HG03469 (cell line): ENCODE results near the gene EPHB2.
"Not testable (repeated sequence)": the region's sequence is repeated elsewhere in the genome, so short reads cannot be mapped to it uniquely, and the experiment has no call there.

Experiments used
- ATAC-seq: cut with Tn5 transposase; IDR thresholded peaks from one replicate; pipeline ENCODE4 v1.9.1; 2021; ENCODE audit warnings: mild to moderate bottlenecking, moderate library complexity, moderate number of reproducible peaks; ENCODE audit not compliant: unreplicated experiment

Gene EPHB2

DNA sequence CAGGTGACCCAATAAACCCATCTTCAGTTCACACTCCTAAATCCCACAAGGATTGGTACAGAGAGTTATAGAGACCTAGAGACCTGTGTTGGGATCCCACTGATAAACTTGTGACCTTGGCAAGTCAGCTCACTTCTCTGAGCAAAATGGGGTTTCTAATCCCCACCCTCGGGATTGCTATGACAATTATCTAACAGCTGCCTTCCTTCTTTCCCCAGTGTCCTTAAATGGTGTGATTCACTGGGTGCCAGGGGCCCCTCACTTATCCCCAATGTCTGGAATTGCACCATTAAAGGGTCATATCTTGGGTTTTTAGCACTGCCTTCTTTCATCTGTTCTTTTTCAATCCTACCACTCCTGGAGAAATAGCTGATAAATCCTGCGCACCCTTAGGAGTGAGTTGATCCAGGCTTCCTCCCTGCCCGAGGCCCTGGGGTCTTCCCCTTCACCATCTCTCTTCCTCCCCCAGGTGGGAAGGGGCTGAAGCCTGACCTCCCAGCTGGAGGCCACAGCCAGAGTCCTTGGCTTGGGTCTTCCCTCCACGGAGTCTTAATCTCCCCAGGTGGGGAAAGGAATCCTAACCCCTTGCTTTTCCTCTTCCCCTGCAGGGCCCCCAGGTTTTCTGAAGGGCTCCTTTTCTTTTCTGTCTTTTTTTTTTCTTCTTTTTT, 222.3 kb downstream of the EPHB2 start:
- no peak for ATAC-seq

DNA sequence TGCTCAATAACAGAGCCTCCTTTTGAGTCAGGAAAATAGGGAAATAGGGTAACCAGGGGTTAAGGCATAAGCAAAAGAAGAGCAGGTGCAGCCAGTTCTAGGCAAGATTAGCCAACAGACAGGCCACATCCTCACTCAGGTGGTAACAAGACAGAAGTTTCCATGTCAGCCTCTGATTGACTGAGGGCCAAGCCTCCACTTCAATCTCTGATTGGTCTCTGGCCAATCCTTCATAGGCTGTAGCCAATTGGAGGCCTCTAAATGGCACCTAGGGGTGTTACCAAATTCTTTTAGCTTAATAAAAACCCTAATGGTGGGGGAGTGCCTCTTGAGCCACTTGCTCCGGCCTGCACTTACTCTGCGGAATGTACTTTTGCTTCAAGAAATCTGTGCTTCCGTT, 224.8 kb downstream of the EPHB2 start:
- ATAC-seq: no peak

DNA sequence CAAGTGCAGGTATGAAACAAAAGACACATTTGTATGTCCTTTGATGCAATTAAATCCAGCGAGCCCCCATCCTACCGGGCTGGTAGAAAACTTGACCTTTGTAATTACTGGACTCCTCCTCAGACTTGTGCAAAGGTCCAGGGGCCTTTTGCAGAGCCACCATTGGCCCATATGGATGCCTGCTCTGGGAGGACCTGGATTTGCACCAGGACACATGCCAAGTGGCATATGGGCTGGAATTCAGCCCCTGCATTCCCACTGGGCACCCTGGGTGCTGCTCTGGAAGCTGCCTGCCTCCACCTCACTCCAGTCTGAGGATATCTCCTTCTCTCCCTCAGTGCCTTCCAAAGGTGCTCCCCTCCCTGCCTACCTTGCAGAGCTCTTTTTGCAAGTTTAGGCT, 226.0 kb downstream of the EPHB2 start:
- ATAC-seq: no peak

DNA sequence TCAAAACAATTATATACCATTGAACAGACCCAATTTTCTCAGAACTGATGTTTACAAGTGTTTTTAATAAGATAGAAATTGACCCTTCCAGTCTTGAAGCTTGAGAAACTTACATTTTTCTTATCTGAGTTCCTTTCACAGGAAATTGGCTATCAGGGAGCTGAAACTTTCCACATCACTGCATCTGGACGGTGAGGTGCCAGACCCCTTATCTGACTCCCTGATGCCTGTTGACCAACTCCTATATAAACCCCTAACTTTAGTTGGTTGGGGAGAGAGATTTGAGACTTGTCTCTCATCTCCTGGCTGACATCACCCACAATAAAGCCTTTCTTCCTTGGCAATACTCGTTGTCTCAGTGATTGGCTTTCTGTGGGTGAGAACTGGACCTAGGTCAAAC, 230.6 kb downstream of the EPHB2 start:
- no peak for ATAC-seq

DNA sequence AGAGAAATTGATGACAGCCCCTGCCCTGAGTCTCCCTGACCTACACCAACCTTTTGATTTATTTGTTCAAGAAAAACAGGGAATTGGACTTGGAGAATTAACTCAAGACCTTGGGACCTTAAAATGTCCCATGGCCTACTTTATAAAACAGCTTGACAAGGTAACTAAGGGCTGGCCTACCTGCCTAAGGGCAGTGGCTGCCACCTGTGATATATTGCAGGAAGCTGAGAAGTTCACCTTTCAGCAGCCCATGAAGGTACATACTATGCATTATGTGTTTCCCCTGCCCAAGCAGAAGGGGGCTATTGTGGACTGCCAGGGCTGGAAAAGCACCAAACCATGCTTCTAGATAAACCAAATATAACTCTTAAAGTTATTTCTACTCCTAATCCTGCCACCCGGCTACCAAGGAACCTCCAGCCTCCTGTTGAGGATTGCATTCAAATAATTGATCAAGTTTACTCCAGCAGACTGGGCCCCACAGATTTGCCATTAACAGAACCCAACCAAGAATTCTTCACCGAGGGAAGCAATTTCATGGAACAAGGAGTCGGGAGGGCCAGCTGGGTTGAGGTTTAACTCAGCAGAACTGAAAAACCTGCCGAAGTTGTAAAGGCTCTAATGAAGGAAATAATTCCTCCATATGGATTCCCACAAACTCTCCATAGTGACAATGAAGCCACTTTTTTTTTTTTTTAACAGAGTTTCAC, 233.9 kb downstream of the EPHB2 start:
- ATAC-seq: no peak

DNA sequence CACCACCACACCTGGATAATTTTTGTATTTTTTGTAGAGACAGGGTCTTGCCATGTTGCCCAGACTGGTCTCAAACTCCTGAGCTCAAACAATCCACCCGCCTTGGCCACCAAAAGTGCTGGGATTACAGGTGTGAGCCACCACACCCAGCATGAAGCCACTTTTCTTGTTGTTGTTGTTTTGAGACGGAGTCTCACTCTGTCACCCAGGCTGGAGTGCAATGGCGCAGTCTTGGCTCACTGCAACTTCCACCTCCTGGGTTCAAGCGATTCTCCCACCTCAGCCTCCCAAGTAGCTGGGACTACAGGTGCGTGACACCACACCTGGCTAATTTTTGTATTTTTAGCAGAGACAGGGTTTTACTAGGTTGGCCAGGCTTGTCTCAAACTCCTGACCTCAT, 234.5 kb downstream of the EPHB2 start:
- ATAC-seq: not testable (repeated sequence)

DNA sequence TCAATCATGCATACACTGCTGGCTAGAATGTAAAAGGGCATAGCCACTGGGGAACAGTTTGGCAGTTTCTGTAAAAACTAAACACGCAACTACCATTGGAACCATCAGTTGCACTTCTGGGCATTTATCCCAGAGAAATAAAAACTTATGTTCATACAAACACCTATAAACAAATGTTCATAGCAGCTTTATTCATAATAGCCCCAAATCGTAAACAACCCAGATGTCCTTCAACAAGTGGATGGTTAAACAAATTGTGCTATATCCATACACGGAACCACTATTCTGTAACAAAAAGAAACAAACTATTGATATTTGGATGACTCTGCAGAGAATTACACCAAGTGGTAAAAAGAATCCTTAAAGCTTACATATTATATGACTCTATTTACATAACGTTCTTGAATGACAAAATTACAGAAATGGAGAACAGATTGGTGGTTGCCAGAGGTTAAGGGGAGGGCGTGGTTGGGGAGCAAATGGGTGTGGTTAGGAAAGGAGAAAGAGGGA, 239.2 kb downstream of the EPHB2 start:
- ATAC-seq: no peak

DNA sequence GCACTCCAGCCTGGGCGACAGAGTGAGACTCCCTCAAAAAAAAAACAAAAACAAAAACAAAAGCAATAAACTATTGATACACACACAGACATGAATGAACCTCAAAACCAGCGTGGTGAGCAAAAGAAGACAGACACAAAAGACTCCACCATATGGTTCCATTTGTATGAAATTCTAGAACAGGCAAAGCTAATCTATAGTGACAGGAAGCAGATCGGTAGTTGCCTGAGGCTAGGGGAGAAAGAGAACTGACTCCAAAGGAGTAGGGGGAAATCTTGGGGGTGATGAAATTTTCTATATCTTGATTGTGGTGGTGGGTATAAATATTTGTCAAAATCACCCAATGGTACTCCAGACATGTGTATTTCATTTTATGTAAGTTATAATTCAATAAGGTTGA, 241.2 kb downstream of the EPHB2 start:
- ATAC-seq: no peak

DNA sequence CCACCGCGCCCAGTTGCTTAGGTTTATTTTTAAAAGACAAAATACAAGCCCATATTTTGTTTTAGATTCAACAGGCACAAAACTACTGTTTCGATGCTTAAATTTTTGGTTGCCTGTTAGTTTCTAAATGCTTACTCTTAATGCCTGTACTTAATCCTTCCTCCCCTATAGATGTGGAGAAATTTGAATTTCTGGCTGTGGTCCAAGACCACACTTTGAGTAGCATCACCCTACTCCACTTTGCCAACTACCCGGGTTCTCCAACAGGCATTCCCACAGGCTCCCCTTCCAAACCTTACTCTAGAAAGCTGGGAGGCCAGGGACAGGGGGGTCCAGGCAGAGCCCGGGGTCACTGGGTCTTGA, 242.0 kb downstream of the EPHB2 start:
- ATAC-seq: no peak

DNA sequence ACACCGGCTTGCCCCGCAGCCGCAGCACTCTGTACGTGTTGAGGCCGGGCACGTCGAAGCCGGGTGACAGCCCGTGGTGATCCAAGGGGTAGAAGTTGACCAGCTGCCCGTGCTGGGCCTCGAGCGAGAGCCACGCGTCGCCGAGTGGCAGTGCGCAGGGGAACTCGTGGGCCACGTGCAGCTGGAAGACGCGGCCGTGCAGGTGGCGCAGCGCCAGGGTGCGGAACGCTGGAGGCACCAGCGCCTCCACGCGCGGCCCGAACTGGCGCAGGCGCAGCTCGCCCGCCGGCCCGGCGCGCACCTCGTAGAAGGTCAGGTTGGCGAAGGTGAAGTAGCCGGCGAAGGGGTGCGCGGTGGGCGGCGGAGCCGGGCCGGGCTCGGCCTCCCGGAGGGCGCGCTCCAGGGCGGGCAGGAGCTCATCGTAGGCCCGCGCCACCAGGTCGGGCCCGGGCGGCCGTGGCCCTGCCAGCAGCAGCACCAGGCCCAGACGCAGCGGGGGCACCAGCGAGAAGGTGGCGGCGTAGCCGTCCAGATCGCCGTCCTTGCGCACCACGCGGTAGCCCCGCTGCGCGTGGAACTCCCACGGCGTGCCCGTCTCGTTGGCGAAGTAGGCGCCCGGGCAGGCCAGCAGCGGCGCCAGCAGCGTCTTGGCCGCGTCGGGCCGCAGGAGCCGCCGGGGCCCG, 242.6 kb downstream of the EPHB2 start:
- ATAC-seq: no peak

DNA sequence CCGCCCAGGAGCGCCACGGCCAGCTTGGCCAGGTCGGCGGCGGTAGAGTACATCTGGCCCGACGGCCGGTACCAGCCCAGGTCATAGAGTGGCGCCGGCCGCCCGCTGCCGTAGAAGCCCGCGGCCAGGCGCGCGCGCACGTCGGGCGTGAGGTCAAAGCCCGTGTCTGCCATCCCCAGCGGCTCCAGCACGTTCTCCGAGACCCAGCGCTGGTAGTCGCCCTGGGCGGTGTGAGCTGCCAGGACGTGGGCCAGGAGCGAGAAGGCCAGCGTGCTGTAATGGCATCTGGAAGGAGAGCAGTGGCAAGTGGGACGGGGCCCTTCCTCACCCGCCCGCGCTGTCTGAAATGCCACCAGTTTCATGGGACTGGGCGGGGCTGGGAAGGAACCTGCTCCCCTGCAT, 243.1 kb downstream of the EPHB2 start:
- ATAC-seq: no peak

DNA sequence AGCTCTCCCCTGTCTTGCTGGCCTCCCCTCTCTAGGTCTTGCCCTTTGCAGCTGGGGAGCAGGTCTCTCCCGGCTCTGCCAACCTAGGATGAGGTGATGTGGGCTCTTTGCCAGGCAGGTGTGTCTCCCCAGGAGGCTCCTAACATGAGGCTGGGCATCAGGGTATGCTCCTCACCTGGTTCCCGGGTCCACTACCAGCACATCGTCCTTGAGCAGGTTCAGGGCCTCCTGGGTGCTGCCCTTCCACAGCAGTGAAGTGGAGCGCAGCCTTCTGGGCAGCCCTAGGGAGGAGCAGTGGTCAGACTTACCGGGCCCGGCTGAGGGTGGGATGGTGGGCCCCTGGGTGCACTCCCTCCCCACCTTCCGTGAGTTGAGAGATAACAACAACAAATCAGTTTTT, 244.5 kb downstream of the EPHB2 start:
- no peak for ATAC-seq

DNA sequence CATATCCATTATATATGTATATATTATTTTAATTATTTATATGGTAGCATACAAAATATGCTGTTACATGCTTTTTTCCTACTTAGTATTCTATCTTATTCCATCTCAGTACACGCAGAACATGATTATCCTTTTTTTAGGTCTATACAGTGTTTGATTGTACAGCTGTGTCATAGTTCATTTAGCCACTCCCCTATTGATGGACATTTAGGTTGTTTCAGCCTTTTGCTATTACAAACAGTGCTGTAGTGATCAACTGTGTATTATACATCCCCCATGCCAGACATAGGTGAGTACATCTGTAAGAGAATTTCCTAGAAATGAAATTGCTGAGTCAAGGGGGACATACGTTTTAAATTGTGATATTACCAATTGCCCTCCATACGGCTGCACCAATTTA, 246.4 kb downstream of the EPHB2 start:
- no peak for ATAC-seq

DNA sequence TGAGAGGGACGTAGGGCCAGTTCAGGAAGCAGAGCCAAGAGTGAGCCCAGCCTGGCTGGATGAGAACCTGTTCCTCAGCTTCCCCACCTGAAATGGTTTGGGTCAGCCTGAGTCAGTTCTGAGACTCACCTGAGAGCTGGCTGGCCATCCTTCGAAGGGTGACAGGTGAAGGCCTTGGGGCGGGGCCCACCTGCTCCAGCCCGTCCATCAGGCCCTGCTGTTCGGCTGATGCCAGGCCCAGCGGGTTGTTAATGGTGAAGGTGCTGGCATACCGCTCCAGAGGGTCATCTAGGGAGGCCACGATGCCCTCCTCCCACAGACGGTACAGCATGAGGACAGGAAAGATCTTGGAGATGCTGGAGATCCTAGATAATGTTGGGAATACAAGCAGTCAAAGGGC, 247.9 kb downstream of the EPHB2 start:
- ATAC-seq: no peak

DNA sequence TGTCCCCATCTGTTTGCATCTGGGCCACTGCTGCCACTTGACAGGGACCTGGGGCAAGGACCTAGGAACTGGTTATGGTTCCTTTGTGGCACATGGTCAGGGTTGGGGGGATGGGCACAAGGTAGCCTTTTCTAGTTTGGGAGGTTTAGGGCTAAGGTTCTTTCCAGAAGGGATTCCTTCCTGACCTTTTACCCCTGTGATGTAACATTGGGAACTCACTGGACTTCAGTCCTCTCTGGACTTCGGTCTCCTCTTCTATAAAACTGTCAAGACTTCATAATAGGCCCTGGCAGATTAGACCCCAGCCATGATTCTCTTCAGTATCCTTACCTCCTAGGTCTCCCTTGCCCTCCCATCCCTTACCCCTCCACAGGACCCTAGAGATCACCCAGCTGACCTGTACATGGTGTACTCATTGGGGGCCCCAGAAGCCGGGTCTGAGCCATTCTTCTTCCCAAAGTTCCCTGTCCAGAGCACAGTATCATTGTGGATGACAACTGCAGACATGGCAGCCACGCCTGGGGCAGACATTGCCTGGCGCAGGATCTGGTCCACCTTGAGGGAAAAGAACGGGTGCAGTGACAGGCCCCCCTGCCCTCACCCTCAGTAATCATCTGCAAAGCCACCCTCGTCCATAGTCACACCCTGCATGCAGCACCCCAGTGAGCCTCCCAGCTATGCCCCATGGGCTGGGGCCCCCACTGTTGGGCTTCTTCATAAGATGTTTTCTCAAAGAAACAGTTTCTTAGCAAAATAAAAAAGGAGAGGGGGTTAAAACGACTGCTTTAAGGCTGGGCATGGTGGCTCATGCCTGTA, 249.1 kb downstream of the EPHB2 start:
- ATAC-seq: no peak

DNA sequence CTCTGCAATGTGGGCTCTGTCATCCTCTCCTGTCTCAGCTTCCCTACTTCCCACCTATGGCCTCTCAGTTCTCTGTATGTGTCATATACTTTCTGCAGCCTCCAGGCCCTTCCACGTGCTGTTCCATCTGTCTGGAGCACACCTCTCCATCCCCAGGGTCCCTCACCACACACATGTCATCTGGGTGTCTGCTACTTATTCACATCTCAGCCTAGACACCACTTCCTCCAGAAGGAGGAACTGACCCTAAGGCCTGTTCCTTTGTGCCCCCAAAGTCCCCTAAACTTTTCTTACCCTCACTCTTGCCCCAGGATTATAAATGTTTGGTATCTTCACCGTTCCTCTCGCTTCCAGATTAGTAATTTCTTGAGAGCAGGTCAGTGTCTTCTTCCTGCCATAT, 251.9 kb downstream of the EPHB2 start:
- no peak for ATAC-seq

DNA sequence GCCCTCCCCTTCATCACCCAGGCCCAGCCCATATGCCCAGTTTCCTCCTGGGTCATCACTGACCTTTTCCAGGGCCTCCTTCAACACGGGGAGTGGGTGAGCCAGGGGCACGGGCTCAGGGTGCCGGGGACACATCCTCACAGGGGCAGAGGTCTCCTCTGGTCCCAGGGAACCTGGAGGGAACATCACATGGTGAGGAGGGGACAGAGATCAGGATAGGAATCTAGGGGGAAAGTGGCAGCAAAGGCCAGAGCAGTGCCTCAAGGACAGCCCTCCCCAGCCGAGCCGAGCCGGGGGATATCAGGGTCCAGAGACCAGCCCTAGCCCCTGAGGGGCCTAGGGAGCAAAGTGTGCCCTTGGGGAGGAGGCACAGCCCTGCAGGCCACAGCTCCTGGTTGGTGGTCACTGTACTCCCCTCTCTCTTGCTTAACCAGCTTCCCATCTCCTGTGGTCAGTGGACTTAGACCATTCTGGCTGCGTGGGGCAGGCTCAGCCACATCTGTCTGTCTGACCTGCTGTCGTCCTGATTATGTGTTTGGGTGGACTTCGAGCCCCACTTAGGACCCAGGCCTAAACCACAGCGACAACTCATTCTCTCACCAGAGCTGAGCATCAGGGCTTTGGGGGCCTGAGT, 252.5 kb downstream of the EPHB2 start:
- no peak for ATAC-seq

DNA sequence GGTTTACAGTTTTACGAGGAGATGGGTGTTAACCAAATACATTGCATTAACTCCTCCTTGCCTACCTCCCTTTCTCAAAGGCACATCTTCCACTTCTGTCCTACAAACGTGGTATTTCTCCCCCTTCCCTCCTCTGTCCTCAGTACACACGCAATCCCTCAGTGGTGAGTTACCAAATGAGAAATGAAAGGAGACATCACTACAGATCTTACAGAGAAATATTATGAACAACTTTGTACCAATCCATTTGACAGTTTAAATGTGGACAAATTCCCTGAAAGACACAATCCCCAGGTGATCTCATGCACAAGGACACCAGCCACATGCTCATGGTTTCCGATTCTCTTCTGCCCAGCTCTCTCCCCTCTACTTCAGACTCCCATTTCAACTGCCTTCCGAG, 255.7 kb downstream of the EPHB2 start:
- ATAC-seq: no peak

DNA sequence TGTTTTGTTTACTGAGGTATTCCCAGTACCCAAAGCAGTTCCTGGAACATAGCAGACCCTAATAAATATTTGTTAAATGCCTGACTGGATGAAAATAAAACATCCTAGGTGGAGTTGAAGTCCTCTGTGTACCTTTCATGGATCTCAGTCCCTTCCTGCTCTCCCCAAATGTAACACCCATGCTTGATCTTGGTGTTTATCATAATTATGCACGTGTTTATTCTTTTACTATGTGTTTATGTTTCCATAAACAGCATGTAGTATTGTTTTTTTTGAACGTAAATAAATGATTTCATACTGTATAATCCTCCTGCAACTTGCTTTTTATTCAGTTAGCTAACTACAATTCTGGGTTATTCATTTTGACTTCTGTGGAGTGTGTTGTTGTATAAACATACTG, 257.2 kb downstream of the EPHB2 start:
- no peak for ATAC-seq

DNA sequence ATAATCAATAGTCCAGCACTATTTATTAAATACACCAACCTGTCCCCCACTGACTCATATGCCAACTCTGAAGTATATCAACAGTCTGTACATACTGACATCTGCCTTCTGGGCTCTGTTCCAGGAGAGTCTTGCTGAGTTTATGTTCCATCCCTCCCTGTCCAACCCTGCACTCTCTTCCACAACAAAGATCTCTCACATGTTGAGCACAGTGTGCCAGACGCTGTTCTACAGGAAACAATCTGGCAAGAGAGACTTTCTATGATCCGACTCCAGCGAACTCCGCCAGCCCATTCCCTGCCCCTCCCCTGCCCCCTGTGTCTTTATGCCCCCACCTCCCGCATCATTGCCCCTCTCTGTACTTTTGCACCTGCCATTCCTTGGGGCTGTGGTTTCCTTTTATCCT, 258.7 kb downstream of the EPHB2 start:
- no peak for ATAC-seq

DNA sequence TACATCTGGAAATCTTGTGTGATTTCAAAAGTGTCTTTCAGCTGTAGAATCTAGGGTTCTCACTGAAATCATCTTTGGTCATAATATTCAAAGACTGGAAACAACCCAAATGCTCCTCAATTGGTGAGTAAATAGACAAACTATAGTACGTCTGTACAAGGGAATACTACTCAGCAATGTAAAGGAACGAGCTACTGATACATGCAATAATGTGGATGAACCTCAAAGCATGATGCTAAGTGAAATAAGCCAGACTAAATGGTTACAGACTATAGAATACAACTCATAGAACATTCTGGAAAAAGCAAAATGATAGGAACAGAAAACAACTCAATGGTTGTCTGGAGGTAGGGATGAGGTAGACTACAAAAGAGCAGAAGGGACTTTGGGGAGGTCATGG, 259.5 kb downstream of the EPHB2 start:
- ATAC-seq: no peak
